Loucy (cell line): Measurements from ENCODE around the gene PLPPR3.

Experiments used
- H2AFZ ChIP-seq: fragments of 200-600 bp; sonication (generic); 2 replicates; pipeline ENCODE4 v1.6.0; 2016; ENCODE audit warnings: antibody characterized with exemption, mild to moderate bottlenecking, low read length, moderate library complexity
- H3F3A ChIP-seq: fragments of 200-600 bp; 2 replicates; pipeline ENCODE4 v1.6.0; 2016; ENCODE audit warnings: antibody characterized with exemption, low read depth, mild to moderate bottlenecking
- H3K27me3 ChIP-seq: fragments of 200-600 bp; sonication (generic); 2 replicates; pipeline ENCODE4 v1.6.1; 2014; ENCODE audit warnings: low read length, mild to moderate bottlenecking; ENCODE audit not compliant: insufficient read depth, poor library complexity, severe bottlenecking
- H3K36me3 ChIP-seq: fragments of 200-600 bp; sonication (generic); 2 replicates; pipeline ENCODE4 v1.6.1; 2016; ENCODE audit warnings: low read length; ENCODE audit not compliant: insufficient read depth
- H3K4me1 ChIP-seq: fragments of 200-600 bp; sonication (generic); 2 replicates; pipeline ENCODE4 v1.5.1; 2014; ENCODE audit warnings: low read length, mild to moderate bottlenecking; ENCODE audit not compliant: insufficient read depth, poor library complexity, severe bottlenecking
- H3K4me2 ChIP-seq: fragments of 200-600 bp; sonication (generic); 2 replicates; pipeline ENCODE4 v1.6.0; 2014; ENCODE audit warnings: antibody characterized with exemption, low read length, low read depth, mild to moderate bottlenecking; ENCODE audit not compliant: poor library complexity, severe bottlenecking
- H3K4me3 ChIP-seq: fragments of 200-600 bp; sonication (generic); 2 replicates; pipeline ENCODE4 v1.5.1; 2014; ENCODE audit warnings: low read length, mild to moderate bottlenecking, mixed read lengths; ENCODE audit not compliant: poor library complexity, severe bottlenecking
- H3K79me2 ChIP-seq: fragments of 200-600 bp; sonication (generic); 2 replicates; pipeline ENCODE4 v1.6.1; 2014; ENCODE audit warnings: low read length; ENCODE audit not compliant: insufficient read depth
- H3K9ac ChIP-seq: fragments of 200-600 bp; sonication (generic); 2 replicates; pipeline ENCODE4 v1.6.0; 2014; ENCODE audit warnings: mild to moderate bottlenecking, low read depth, low read length, moderate library complexity; ENCODE audit not compliant: poor library complexity, severe bottlenecking
- H3K9me2 ChIP-seq: fragments of 200-600 bp; sonication (generic); replicated peaks from 2 replicates; pipeline ENCODE4 v1.6.1; 2016; ENCODE audit warnings: low read depth, low read length, mixed read lengths
- H3K9me3 ChIP-seq: fragments of 200-600 bp; sonication (generic); 2 replicates; pipeline ENCODE4 v1.6.1; 2014; ENCODE audit warnings: mild to moderate bottlenecking, antibody characterized with exemption, low read length, low read depth; ENCODE audit not compliant: insufficient read depth
- H4K20me1 ChIP-seq: fragments of 200-600 bp; sonication (generic); 2 replicates; pipeline ENCODE4 v1.6.0; 2014; ENCODE audit warnings: antibody characterized with exemption, low read length, mild to moderate bottlenecking; ENCODE audit not compliant: insufficient read depth, poor library complexity, severe bottlenecking
- EZH2phosphoT487 ChIP-seq: fragments of 200-600 bp; IDR thresholded peaks from 2 replicates; pipeline ENCODE4 v1.6.1; 2018; ENCODE audit warnings: antibody characterized with exemption, mild to moderate bottlenecking, moderate library complexity, borderline replicate concordance
- TF ChIP-seq, protein P1 (sequence below): fragments of 200-600 bp; sonication (generic); conservative IDR thresholded peaks from 2 replicates; pipeline ENCODE4 v1.5.1; 2014; ENCODE audit warnings: mild to moderate bottlenecking, antibody characterized with exemption, low read length

Gene PLPPR3

DNA sequence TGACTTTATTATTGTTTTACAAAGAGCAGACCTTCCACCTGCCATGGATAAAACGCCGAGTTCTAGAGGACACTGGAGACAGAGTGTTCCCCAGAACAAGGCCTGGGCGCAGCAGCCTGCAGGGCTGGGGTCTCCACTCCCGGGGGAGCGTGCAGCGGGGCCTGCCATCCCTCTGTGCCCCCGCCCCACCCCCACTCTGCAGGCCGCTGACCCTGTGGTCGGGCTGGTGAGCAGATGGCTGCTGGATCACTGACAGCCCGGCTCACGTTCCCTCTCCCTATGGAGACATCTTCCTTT, 33.1 kb downstream of the PLPPR3 start:
- H3K27me3 ChIP-seq: no peaks in the 10 kb centered on the region
- no peaks in the 10 kb centered on the region for H3K9me2 ChIP-seq
- H3F3A ChIP-seq: no peaks in the 10 kb centered on the region
- H4K20me1 ChIP-seq: no peaks in the 10 kb centered on the region
- H3K4me3 ChIP-seq: no peak overlapping the region
- H3K4me2 ChIP-seq: no peak overlapping the region
- no peak overlapping the region for H2AFZ ChIP-seq
- TF ChIP-seq EZH2phosphoT487: no peak
- TF ChIP-seq, protein P1, sequence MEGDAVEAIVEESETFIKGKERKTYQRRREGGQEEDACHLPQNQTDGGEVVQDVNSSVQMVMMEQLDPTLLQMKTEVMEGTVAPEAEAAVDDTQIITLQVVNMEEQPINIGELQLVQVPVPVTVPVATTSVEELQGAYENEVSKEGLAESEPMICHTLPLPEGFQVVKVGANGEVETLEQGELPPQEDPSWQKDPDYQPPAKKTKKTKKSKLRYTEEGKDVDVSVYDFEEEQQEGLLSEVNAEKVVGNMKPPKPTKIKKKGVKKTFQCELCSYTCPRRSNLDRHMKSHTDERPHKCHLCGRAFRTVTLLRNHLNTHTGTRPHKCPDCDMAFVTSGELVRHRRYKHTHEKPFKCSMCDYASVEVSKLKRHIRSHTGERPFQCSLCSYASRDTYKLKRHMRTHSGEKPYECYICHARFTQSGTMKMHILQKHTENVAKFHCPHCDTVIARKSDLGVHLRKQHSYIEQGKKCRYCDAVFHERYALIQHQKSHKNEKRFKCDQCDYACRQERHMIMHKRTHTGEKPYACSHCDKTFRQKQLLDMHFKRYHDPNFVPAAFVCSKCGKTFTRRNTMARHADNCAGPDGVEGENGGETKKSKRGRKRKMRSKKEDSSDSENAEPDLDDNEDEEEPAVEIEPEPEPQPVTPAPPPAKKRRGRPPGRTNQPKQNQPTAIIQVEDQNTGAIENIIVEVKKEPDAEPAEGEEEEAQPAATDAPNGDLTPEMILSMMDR: no peak
- H3K9me3 ChIP-seq: no peaks in the 10 kb centered on the region
- no peaks in the 10 kb centered on the region for H3K36me3 ChIP-seq
- no peaks in the 10 kb centered on the region for H3K79me2 ChIP-seq
- no peak overlapping the region for H3K9ac ChIP-seq
- no peaks in the 10 kb centered on the region for H3K4me1 ChIP-seq

DNA sequence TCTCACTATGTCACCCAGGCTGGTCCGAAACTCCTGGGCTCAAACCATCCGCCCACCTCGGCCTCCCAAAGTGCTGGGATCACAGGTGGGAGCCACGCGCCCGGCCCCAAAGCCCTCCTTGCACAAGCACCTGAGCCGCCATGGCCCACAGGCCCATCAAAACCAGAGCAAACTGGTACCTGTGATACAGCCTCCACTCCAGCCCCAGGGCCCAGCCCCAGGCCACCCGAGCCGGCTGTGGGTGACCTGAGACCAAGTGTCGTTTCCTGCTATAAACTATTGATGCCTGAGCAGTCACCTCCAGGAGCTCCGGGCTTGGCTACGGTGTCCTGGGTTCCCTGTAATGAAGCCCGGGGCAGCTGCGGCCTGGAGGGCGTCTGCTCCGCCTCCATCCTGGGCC, 34.2 kb downstream of the PLPPR3 start:
- H3K9ac ChIP-seq: no peak overlapping the region
- no peaks in the 10 kb centered on the region for H3K9me3 ChIP-seq
- no peaks in the 10 kb centered on the region for H3F3A ChIP-seq
- H3K9me2 ChIP-seq: no peaks in the 10 kb centered on the region
- no peak overlapping the region for H2AFZ ChIP-seq
- H3K79me2 ChIP-seq: no peaks in the 10 kb centered on the region
- H3K36me3 ChIP-seq: no peaks in the 10 kb centered on the region
- H3K27me3 ChIP-seq: no peaks in the 10 kb centered on the region
- H4K20me1 ChIP-seq: no peaks in the 10 kb centered on the region
- no peak overlapping the region for H3K4me2 ChIP-seq
- no peaks in the 10 kb centered on the region for H3K4me1 ChIP-seq
- TF ChIP-seq, protein P1: no peak
- no peak for TF ChIP-seq EZH2phosphoT487
- no peak overlapping the region for H3K4me3 ChIP-seq

DNA sequence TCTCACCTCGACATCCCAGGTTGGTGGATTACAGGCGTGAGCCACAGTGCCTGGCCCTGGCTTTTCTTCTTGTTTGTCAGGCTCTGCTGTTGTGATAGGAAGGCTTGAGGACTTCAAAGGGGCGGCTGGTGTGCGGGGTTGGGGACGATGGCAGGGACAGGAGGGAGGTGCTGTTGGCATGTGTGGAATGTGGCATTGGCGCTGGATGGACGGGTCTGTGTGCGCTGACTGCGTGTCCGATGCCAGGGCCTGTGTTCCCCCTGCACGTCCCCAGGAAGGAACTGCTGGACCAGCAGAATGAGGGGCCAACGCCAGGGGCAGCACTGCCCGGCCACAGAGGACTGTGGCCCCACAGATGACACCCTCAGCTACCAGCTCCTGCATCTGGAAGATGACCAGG, 37.2 kb downstream of the PLPPR3 start:
- no peaks in the 10 kb centered on the region for H4K20me1 ChIP-seq
- H3K79me2 ChIP-seq: no peaks in the 10 kb centered on the region
- H3K9ac ChIP-seq: no peak overlapping the region
- H3K4me3 ChIP-seq: no peak overlapping the region
- H3K9me3 ChIP-seq: no peaks in the 10 kb centered on the region
- H3K4me2 ChIP-seq: no peak overlapping the region
- no peaks in the 10 kb centered on the region for H3K9me2 ChIP-seq
- no peak overlapping the region for H2AFZ ChIP-seq
- TF ChIP-seq, protein P1: no peak
- TF ChIP-seq EZH2phosphoT487: no peak
- H3K27me3 ChIP-seq: no peaks in the 10 kb centered on the region
- no peaks in the 10 kb centered on the region for H3F3A ChIP-seq
- H3K36me3 ChIP-seq: no peaks in the 10 kb centered on the region
- H3K4me1 ChIP-seq: no peaks in the 10 kb centered on the region
